ENCODE data around the gene FRAS1.
"Not testable (repeated sequence)": the region's sequence is repeated elsewhere in the genome, so short reads cannot be mapped to it uniquely, and the experiment has no call there.

FRAS1 gene

DNA sequence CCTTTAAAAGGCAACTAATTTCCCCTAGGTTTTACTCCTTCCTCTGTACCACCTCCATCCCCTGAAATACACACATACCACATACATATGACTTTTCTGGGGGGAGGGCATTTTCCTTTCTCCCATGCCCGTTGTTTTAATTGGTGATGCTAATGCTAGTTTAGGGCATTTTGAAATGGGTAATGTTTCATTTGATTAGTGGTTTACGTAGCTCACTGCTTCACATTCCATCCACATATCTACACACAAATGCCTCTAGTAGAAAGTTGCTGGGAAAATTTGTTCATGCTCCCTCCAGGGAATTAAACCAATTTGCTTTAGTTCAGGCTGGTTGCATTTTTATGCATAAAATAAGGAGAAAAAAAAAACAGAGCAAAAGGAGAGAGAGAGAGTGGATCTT, 231.2 kb downstream of the FRAS1 start:
- no peak for DNase-seq (ENCODE audit: low read depth in 2 of 2)

GRCh38 chr4:78291277-78291676, 234.2 kb downstream of the FRAS1 start:
- DNase-seq (ENCODE audit: low read depth in 2 of 2), result no peak

- DNase-seq (ENCODE audit: low read depth in 2 of 2), result no peak
Measured at GRCh38 chr4:78292341-78292740, 235.2 kb downstream of the FRAS1 start.

GRCh38 chr4:78292856-78293255, 235.7 kb downstream of the FRAS1 start:
- DNase-seq (ENCODE audit: low read depth in 2 of 2), result no peak

DNA sequence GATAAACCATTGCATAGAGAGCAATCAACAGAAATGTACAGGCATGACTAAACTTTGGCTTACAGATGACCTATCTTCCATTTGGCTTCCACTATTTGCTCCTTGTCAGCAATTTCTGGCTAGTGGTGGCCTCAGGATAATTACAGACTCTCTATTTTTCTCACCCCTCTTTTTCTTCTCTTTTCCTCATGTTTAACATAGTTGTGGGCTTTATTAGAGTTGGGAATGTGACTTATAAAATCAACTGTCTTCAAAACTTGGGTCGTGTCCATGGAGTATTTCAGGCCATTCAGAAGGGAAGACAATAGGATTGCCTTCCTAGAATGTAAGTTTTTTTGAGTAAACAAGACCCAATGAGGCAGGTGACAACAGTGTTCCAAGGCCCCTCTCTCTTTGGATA, 236.2 kb downstream of the FRAS1 start:
- no peak for DNase-seq (ENCODE audit: low read depth in 2 of 2)

GRCh38 chr4:78293821-78294301, 236.7 kb downstream of the FRAS1 start:
- DNase-seq (ENCODE audit: low read depth in 2 of 2), result no peak

DNA sequence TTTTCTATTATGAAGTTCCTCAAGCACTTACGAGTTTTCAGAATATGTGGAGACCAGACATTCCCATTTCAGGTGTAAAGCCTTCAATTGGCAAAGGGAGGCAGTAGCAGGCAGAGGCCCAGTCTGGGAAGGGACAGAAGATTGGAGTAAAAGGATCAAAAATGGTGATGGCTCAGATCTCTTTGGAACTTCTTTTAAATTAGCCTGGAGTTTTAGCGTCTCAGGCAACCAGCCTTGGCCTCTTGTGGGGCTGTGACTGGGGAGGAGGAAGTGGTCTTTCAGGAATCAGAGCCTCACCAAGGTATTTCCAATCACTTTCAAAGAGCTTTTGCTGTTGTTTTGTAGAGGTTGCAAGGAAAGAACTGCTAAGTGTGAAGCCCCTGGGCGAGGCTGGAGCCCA, 239.1 kb downstream of the FRAS1 start:
- DNase-seq (ENCODE audit: low read depth in 2 of 2), result no peak

GRCh38 chr4:78297116-78297800, 240.1 kb downstream of the FRAS1 start:
- no peak for DNase-seq (ENCODE audit: low read depth in 2 of 2)

- DNase-seq (ENCODE audit: low read depth in 2 of 2), result no peak
Measured at GRCh38 chr4:78298618-78299017, 241.5 kb downstream of the FRAS1 start.

DNA sequence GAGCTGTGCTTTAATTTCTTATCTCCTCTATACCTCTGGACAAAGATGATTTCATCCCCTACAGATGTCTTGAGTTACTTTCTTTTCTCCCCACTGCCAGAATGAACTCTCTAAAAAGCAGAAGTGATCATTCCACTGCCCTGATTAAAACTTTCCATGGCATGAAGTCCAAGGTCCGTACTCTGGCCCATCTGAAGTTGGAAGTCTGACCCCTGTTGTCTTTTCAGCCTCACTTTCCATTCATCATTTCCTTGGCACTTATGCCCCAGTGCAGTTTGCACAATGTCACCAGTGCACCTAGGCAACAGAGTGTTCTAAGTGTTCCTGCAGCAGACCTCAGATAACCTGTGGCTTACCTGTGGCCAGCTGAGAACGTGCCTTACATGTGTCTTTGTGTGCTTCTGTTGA, 242.4 kb downstream of the FRAS1 start:
- no peak for DNase-seq (ENCODE audit: low read depth in 2 of 2)

GRCh38 chr4:78307263-78307662, 250.1 kb downstream of the FRAS1 start:
- DNase-seq (ENCODE audit: low read depth in 2 of 2), result not testable (repeated sequence)

DNA sequence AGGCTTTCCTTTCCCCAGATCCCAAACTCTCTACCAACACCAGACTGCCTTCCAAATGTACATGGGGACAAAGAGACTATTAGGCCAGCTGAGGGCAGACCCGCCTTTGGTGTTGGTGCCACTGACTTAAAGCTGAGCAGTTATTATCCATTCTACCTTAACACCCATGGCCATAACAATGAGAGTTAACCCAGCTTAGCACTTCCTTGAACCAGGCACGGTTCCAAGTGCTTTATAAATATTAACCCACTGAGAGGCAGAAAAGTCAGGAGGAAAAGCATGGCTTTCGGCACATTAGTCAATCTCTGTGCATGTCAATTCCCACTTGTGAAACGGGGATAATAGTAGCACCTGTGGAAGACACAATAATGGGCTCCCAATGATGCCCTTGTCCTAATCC, 251.4 kb downstream of the FRAS1 start:
- DNase-seq (ENCODE audit: low read depth in 2 of 2), result no peak

DNA sequence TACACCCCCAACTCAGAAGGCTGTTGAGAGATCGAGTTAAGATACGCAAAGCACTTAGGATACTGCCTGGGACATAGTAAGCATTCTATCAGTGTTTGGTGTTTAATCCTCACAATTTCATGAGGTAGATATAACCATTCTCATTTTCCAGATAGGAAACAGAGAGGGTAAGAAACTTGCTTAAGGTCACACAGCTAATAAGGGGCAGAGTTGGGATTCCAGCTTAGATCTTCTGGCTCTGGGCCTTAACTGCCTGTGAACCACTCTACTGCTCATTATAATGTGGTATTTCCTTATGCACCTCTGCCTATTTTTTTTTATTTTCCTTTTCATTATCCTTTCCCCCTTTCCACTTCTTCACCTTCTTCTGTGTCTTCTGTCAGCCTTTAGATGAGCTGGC, 252.2 kb downstream of the FRAS1 start:
- no peak for DNase-seq (ENCODE audit: low read depth in 2 of 2)

GRCh38 chr4:78310007-78310739, 253.1 kb downstream of the FRAS1 start:
- DNase-seq (ENCODE audit: low read depth in 2 of 2), result no peak

- DNase-seq (ENCODE audit: low read depth in 2 of 2), result no peak
Measured at GRCh38 chr4:78310740-78311115, 253.6 kb downstream of the FRAS1 start.

GRCh38 chr4:78311306-78311705, 254.2 kb downstream of the FRAS1 start:
- DNase-seq (ENCODE audit: low read depth in 2 of 2), result no peak

DNA sequence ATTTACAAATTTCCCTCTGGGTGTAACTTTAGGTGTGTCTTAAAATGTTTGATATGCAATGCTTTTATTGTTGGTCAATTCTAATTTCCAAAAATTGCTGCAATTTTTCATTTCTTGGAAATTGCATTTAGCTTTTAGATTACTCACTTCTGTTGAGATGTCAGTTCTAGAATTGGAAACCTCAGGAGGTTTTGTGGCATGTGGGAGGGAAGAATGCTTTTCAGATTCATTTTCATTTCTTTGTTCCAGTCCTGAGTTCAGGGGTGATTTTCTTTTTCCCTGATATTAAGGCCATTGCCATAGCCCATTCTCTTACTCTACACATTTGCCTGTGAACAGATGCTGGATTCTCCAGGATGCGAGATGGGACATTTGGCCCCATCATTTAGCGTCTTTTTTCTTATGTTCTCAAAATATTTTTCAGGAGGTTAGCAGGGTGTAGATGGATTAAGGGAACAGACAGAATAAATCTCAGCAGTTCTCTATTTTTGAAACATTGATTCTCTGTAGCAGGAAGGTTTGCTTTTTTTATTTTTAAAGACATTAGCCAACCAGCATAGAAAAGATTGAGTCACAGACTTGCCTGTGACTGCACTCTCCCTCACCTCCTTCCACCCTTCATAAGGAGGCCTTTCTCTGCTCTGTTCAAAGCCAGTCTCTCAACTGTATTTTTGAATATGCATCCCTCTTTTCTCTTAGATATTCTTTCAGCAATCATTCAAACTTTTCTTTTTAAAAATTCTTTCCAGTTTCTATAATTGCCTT, 256.0 kb downstream of the FRAS1 start:
- no peak for DNase-seq (ENCODE audit: low read depth in 2 of 2)

- DNase-seq (ENCODE audit: low read depth in 2 of 2), result no peak
Measured at GRCh38 chr4:78313754-78314120, 256.6 kb downstream of the FRAS1 start.

DNA sequence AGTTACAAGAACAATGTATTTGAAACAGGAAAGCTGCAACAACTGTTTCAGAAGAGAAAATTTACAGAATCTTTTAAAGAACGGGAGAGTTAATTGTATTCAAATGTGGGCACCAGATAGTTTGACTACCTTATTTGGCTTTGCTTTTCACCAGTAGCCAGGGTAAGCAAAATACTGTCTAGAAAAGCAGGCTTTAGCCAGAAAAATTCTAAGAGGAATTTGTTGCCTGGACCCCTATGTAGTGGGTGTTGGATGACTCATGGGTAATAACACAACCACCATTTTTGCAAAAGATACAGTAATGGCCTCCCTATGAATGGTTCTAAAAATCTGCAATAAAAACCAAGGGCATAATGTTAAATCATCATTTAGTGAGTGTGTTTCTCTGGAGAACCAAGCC, 261.0 kb downstream of the FRAS1 start:
- no peak for DNase-seq (ENCODE audit: low read depth in 2 of 2)

- DNase-seq (ENCODE audit: low read depth in 2 of 2), result no peak
Measured at GRCh38 chr4:78320349-78320935, 263.3 kb downstream of the FRAS1 start.

DNA sequence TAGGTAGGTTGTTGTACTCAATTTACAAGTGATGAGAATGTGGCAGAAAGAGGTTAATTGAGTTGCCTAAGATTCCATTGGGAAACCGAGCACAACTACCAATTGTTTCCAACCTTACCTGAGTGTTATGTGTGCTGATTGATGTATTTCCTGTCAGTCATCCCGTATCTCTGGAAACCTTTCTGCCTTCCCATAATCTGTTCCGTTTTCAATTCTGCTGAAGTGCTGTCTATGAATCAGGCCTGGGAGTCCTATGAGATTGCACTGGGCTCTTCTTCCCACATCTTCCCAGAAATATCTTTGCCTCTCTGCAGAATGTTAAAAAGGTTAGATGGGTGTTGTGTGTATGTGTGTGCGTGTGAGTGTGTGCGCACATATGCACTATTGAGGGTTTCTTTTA, 264.9 kb downstream of the FRAS1 start:
- no peak for DNase-seq (ENCODE audit: low read depth in 2 of 2)

DNA sequence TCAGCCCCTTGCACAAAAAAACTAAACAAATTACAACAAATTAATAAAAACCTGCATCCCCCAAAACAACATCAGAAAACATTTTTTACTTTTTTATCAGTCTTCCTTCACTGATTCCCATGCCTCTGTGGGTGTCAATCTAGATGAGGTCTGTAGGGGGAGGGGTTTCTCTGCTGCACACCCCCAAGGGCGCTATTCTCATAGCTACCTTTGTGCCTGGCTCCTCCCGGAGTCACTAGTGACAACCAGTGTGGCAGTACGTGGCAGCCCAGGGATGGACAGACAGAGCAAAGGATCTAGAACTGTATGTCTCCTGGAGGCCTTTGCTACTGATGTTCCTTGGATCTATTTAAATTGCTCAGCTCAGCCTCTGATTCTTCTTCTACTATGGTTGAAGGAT, 266.3 kb downstream of the FRAS1 start:
- DNase-seq (ENCODE audit: low read depth in 2 of 2), result no peak

All from stimulated activated CD4-positive, alpha-beta T cell treated with anti-CD3 and anti-CD28 coated beads, Interleukin-1b, Interleukin-23, amount 100 ng/mL, for 1 hour (primary cell).